GM12891 (cell line): ENCODE measurements around the gene ZBTB45.
A peak's percentile ranks its signal among the peaks of the same experiment; 100 is the strongest.
"Not testable (repeated sequence)": the region's sequence is repeated elsewhere in the genome, so short reads cannot be mapped to it uniquely, and the experiment has no call there.

Source experiments
- DNase-seq: peaks from one replicate; pipeline ENCODE4 v3.0.0; 2011; ENCODE audit warnings: low spot score; ENCODE audit not compliant: insufficient read length
- FAIRE-seq: peaks from 2 replicates; lab custom pipeline; 2011; peaks lifted over from hg19 to GRCh38; lab: Jason Lieb, UNC
- PAX5 ChIP-seq: IDR thresholded peaks from 2 replicates; pipeline ENCODE4 v1.6.1; 2011; ENCODE audit warnings: low read length, moderate library complexity, mild to moderate bottlenecking; ENCODE audit not compliant: insufficient read depth, severe bottlenecking
- POLR2A ChIP-seq: IDR thresholded peaks from 2 replicates; pipeline ENCODE4 v1.6.1; 2011; ENCODE audit warnings: low read depth, low read length, control low read depth
- POLR2AphosphoS5 ChIP-seq: IDR thresholded peaks from 2 replicates; pipeline ENCODE4 v1.6.1; 2011; ENCODE audit warnings: low read depth, low read length, control low read depth
- POU2F2 ChIP-seq: IDR thresholded peaks from 2 replicates; pipeline ENCODE4 v1.6.1; 2011; ENCODE audit warnings: low read depth, mild to moderate bottlenecking, control low read depth, low read length, moderate library complexity
- SPI1 ChIP-seq: IDR thresholded peaks from 2 replicates; pipeline ENCODE4 v1.6.1; 2011; ENCODE audit warnings: low read depth, low read length, control low read depth
- TAF1 ChIP-seq: IDR thresholded peaks from 2 replicates; pipeline ENCODE4 v1.6.1; 2011; ENCODE audit warnings: low read depth, low read length, control low read depth

The ZBTB45 gene

GRCh38 chr19:58510084-58510862 is 9.3 kb downstream of the ZBTB45 start:
- FAIRE-seq: no peak
- TF ChIP-seq TAF1: no peak
- no peak for TF ChIP-seq POLR2AphosphoS5
- TF ChIP-seq POLR2A: no peak
- no peak for TF ChIP-seq SPI1
- no peak for TF ChIP-seq POU2F2
- TF ChIP-seq PAX5: no peak
- no peak for DNase-seq

DNA sequence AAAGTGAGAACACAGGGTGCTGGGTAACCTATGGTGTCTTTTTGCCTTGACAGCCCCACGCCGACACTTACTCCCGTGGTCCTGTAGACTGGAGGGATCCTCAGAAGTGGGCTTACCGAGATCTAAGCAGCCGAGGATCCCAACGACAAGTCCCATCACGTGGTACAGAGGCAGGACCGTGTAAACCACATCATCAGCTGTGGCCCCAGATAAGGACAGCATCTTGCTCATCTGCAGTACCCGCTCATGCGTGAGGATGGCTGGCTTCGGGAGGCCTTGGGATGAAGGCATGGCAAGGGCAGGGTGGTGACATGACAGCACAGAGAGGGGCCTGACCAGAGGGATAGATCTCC is 9.9 kb downstream of the ZBTB45 start:
- FAIRE-seq (no peak), DNase-seq (no peak)
- TF ChIP-seq SPI1 (no peak), TAF1 (no peak), POLR2A (no peak), POU2F2 (no peak), PAX5 (no peak), POLR2AphosphoS5 (no peak)

GRCh38 chr19:58507602-58508223 is 11.9 kb downstream of the ZBTB45 start:
- not testable (repeated sequence) for FAIRE-seq, DNase-seq

DNA sequence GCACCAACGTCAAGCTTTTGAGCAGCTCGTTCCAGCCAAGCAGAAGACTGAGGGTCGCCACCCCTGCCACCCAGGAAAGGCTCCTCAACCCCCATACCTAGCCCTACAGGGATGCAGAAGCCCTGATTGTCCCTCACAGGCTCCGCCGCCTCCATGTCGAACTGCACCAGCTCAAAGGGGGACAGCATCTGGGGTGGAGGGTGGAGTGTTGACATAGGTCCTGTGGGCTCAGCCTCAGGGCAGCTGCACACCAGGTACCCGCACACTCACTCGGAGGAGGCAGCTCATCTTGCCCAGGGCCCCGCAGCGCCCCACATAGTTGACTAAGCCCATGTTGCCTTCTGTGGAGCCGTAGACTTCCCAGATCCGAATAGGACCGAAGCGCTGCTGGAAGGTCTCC is 19.4 kb downstream of the ZBTB45 start:
- FAIRE-seq (no peak), DNase-seq (no peak)
- TF ChIP-seq POLR2AphosphoS5 (no peak), TAF1 (no peak), POLR2A (no peak), PAX5 (no peak), POU2F2 (no peak), SPI1 (no peak)

DNA sequence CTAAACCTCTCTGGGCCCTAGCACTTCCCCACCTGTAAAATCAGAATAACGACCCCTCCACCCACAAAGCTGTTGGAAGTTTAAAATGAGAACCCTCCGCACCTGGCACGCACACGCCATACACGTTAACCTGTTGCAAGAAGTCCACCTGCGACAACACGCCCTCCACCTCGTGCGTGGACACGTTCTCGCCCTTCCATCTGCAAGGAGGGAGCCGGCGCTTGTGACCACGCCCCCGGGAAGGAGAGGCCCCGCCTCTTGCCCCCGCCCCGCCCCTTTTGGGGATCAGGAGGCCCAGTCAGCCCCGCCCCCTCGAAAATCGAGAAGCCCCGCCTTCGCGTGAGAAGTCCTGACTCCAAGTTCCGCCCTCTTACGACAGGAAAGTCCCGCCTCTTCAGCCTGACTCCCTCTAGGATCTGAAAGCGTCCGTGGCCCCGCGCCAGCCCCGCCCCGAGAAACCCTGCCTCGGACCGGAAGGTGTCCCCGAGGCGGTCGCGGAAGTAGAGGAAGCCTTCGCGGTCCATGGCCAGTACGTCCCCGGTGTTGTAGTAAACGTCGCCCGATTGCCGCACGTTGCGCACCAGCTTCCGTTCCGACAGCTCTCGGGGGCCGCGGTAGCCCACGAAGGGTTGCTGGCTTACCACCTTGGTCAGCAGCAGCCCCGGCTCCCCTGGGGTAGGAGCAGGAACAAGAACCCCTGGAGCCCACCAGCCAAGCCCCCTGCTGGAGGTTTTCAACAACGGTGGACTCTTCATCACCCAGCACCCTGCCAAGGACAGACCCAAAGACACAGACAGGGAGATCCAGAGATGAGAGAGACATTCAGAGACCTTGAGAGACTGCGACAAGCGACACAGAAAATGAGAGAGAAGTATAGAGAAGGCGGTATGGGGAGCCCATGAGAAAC is 20.3 kb downstream of the ZBTB45 start:
- TF ChIP-seq PAX5 (peak; percentile 29), TAF1 (peak; percentile 73), POLR2AphosphoS5 (peak; percentile 50; the same call in 1 of the 2 replicates), POU2F2 (peak; percentile 73; the same call in 1 of the 2 replicates), SPI1 (peak; percentile 46; the same call in 1 of the 2 replicates), POLR2A (no peak; the same call in 1 of the 2 replicates)
- FAIRE-seq (peak; percentile 92), DNase-seq (peak; percentile 96)

- FAIRE-seq: no peak
- no peak for DNase-seq
- TF ChIP-seq POLR2AphosphoS5: no peak
- TF ChIP-seq SPI1: no peak
- TF ChIP-seq POLR2A: no peak
- no peak for TF ChIP-seq PAX5
- TF ChIP-seq TAF1: no peak
- TF ChIP-seq POU2F2: no peak
Measured at GRCh38 chr19:58498316-58499020, 21.1 kb downstream of the ZBTB45 start.

- no peak for DNase-seq
- FAIRE-seq: no peak
- TF ChIP-seq SPI1: no peak
Measured at GRCh38 chr19:58497634-58498170, 21.9 kb downstream of the ZBTB45 start.

- FAIRE-seq (no peak), DNase-seq (no peak)
- TF ChIP-seq PAX5: no peak
- TF ChIP-seq SPI1: no peak
- no peak for TF ChIP-seq POLR2AphosphoS5
- TF ChIP-seq POLR2A: no peak
Measured at GRCh38 chr19:58492265-58492664, 27.3 kb downstream of the ZBTB45 start.

DNA sequence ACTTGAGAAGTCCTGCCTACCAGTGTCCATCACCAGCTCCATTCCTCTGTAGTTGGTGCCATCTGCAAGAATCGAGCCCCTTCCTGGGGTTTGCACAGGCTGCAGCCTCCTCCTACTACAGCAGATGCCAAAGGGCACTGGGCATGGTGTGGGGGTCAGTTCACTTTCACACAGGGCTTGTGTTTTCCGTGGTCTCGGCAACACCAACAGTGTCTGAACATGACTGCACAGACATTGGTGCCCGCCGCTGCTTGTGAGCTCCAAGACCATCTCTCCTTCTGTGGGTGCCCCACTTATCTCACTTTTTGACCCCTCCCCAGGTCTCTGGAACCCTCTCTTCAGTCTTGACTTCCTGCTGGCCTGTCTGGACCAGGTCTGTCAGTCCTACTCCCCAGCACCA is 28.2 kb downstream of the ZBTB45 start:
- FAIRE-seq: no peak
- no peak for DNase-seq
- no peak for TF ChIP-seq POLR2AphosphoS5
- TF ChIP-seq POLR2A: no peak
- no peak for TF ChIP-seq SPI1
- TF ChIP-seq TAF1: no peak
- TF ChIP-seq POU2F2: no peak
- TF ChIP-seq PAX5: no peak

DNA sequence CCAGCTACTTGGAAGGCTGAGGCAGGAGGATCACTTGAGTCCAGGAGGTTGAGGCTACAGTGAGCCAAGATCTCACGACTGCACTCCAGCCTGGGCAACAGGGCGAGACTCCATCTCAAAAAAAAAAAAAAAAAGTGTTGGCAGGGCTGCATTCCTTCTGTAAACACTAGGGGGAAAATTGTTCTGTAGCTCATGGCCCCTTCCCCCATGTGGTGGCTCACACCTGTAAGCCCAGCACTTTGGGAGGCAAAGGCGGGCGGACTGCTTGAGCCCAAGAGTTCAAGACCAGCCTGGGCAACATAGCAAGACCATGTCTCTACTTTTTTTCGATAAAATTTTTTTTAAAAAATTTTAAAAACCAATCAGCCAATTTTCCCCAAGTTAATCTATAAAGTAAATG is 35.3 kb downstream of the ZBTB45 start:
- not testable (repeated sequence) for FAIRE-seq, DNase-seq
